ENCODE results near the gene ATXN2.
"Not testable (repeated sequence)": the region's sequence is repeated elsewhere in the genome, so short reads cannot be mapped to it uniquely, and the experiment has no call there.

Gene ATXN2

GRCh38 chr12:111600205-111600642, 1.1 kb upstream of the ATXN2 start:
- no peak for DNase-seq

DNA sequence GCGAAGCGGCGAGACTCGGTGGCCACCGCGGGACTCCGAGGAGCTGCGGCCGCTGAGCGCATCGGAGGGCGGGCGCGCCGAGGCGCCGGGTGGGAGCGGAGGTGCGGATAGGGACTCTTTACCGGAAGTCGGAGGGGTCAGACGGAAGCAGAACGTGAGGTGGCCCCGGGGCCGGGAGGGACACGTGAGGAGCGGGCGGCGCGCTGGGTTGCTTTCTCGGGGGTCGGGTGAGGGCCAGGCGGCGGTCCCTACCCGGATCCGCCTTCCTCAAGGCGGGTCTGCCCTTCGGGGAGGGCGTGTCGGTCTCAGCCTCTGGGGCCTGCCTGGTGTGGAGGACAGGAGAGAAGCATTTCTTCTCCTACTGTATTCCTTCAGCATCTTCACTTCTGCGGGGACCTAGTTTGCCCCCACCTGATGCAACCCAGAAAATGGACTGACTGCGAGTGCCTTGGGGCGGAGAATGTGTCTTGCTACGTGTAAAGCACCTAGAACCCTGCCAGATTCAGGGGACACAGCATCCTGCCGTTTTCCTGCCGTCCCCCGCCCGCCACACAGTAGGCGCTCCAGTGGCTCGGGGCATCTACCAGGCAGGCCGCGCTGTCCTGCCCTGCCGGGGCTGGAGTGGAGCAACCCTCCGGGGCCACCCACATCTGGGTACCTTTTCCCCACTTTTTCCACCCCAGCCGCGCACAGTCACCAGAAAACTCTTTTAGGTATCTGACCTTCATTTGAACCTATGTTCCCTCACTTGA, 514 bp upstream of the ATXN2 start:
- DNase-seq: peak; percentile 70

DNA sequence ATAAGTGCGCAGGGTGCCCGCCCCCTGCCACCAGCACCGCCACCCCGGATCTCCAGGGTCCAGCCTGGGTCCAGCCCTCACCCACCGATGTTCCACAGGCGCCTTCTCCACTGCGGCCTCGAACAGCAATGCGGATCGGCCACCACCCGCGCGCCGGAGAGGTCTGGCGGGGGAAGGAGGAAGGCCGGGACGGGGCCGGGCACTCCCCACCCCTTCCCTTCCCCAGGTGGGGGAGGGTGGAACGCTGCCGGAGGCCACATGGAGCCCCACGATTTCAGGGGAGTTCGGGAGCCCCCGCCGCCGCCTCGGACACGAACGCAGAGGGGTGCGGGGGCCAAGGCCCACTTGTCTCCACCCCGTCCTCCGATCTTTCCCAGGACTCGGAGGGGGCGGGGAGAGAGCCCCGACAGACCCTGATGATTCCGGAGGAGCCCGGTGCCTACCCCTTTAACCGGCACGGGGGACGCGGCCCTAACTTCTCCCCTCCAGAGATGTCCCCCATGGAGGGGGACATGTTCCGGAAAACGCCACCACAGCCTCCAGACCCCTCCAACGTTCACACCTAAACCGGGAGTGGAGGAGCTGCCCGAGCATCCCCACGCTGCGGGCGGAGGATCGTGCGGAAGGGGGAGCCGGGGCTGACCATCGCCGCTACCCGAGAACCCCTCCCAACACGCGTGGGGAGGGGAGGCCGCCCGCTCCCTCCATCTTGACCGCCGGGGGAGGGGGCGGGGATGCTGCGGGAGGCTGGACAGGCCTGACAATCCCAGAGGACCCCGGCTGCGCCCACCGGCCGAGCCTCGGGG, 1.1 kb downstream of the ATXN2 start:
- DNase-seq: no peak

- peak; percentile 15 for DNase-seq
Observed at GRCh38 chr12:111596985-111597830, 1.9 kb downstream of the ATXN2 start.

DNA sequence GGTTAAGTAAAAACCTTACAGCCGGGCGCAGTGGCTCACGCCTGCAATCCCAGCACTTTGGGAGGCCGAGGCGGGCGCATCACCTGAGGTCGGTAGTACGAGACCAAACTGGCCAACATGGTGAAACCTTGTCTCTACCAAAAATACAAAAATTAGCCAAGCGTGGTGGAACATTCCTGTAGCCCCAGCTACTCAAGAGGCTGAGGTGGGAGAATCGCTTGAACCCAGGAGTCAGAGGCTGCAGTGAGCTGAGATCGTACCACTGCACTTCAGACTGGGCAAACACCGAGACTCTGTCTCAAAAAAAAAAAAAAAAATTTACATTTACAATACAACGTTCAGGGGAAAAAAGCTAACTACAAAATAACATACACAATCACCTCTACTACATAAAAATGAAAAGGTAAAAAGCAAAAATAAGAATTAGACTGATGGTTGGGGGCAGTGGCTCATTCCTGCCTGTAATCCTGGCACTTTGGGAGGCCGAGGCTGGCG, 3.7 kb downstream of the ATXN2 start:
- not testable (repeated sequence) for DNase-seq

GRCh38 chr12:111591399-111592010, 7.6 kb downstream of the ATXN2 start:
- not testable (repeated sequence) for DNase-seq

GRCh38 chr12:111590552-111590951, 8.6 kb downstream of the ATXN2 start:
- no peak for DNase-seq

- no peak for DNase-seq
Observed at GRCh38 chr12:111589601-111590000, 9.5 kb downstream of the ATXN2 start.

DNA sequence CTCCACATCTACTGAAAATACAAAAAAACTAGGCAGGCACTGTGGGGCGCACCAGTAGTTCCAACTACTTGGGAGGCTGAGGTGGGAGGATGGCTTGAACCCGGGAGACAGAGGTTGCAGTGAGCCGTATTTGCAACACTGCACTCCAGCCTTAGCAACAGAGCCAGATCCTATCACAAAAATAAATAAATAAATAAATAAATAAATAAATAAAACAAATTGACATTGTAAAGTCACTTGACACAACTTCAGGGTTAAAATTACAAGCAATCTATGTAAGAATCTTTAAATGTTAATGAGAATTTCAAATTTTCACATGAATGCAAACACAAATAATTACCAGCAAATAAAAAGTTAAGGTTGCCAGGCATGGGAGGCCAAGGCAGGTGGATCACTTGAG, 11.1 kb downstream of the ATXN2 start:
- DNase-seq: no peak

GRCh38 chr12:111586986-111587385, 12.1 kb downstream of the ATXN2 start:
- DNase-seq: no peak

GRCh38 chr12:111585690-111586089, 13.4 kb downstream of the ATXN2 start:
- no peak for DNase-seq

DNA sequence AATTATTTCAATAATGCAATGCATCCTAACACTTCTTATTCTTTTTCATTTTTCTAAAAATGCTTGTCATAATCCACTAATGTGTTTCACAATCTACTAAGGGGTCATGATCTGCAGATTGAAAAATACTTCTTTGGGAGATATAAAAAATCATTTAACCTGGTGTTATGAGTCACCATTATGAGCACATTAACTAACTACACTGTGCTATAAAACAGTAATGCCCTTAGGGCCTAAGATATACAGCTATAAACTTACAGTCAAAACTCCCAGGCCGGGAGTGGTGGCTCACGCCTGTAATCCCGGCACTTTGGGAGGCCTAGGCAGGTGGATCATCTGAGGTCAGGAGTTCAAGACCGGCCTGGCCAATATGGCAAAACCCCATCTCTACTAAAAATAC, 14.2 kb downstream of the ATXN2 start:
- no peak for DNase-seq

- not testable (repeated sequence) for DNase-seq
Observed at GRCh38 chr12:111583506-111583905, 15.6 kb downstream of the ATXN2 start.

DNA sequence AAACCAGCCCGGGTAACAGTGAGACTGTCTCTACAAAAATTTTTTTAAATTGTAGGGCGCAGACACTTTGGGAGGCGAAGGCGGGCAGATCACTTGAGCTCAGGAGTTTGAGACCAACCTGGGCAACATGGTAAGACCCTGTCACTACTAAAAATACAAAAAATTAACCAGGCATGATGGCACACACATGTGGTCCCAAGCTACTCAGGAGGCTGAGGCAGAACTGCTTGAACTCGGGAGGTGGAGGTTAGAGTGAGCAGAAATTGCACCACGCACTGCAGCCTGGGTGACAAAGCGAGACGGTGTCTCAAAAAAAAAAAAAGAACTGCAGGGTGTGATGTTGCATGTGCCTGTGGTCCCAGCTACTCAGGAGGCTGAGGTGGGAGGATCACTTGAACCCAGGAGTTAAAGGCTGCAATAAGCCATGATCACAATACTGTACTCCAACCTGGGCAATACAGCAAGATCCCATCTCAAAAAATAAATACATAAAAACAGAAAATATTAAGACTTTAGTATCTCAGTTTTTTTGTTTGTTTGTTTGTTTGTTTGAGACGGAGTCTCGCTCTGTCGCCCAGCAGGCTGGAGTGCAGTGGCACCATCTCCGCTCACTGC, 16.9 kb downstream of the ATXN2 start:
- no peak for DNase-seq

GRCh38 chr12:111581434-111582132, 17.5 kb downstream of the ATXN2 start:
- DNase-seq: no peak

- no peak for DNase-seq
Observed at GRCh38 chr12:111580737-111581136, 18.4 kb downstream of the ATXN2 start.

DNA sequence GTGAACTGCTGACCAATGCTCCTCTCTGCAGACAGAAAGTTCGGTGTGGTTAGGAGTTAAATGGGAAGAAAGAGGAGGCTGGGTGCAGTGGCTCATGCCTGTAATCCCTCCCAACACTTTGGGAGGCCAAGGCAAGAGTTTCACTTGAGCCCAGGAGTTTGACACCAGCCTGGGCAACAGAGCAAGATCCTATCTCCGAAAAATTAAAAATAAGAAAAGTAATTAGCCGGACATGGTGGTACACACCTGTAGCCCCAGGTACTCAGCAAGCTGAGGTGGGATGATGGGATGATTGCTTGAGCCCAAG, 19.0 kb downstream of the ATXN2 start:
- no peak for DNase-seq

DNA sequence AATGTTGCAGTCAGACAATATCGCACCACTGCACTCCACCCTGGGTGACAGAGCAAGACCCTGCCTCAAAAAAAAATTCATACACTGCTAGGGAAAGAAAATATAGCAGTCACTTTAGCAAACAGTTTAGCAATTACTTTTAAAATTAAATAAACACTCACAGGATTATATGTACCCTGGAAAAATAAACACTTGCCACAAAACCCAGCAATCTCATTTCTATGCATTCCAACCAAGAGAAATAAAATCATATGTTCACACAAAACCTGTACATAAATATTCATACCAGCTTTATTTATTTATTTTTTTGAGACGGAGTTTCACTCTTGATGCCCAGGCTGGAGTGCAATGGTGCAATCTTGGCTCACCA, 20.2 kb downstream of the ATXN2 start:
- no peak for DNase-seq

DNA sequence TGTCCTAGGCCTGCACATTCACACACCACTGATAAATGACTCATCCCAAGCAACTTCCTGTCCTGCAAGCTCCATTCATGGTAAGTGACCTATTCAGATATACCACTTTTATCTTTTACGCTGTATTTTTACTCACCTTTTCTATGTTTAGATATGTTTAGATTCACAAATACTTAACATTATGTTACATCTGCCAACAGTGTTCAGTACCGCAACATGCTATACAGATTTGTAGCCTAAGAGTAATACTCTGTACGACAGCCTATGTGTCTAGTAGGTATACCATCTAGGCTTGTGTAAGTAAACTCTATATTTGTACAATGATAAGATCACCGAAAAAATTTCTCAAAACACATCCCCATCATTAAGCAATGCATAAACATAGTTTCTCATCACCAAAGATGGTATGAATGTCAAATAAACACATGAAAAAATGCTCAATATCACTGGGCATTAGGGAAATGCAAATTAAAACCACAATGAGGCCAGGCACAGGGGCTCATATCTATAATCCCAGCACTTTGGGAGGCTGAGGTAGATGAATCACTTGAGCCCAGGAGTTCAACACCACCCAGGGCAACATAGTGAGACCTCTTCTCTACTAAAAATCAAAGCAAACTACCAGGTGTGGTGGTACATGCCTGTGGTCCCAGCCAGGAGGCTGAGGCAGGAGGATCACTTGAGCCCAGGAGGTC, 20.7 kb downstream of the ATXN2 start:
- DNase-seq: no peak

- no peak for DNase-seq
Observed at GRCh38 chr12:111574797-111575443, 24.2 kb downstream of the ATXN2 start.

- DNase-seq: no peak
Observed at GRCh38 chr12:111573476-111573875, 25.6 kb downstream of the ATXN2 start.

Measured in SHP77 treated with DMSO at 0.1 percent for 48 hours (cell line).